Measurements from ENCODE around the gene EGFLAM.

EGFLAM gene

DNA sequence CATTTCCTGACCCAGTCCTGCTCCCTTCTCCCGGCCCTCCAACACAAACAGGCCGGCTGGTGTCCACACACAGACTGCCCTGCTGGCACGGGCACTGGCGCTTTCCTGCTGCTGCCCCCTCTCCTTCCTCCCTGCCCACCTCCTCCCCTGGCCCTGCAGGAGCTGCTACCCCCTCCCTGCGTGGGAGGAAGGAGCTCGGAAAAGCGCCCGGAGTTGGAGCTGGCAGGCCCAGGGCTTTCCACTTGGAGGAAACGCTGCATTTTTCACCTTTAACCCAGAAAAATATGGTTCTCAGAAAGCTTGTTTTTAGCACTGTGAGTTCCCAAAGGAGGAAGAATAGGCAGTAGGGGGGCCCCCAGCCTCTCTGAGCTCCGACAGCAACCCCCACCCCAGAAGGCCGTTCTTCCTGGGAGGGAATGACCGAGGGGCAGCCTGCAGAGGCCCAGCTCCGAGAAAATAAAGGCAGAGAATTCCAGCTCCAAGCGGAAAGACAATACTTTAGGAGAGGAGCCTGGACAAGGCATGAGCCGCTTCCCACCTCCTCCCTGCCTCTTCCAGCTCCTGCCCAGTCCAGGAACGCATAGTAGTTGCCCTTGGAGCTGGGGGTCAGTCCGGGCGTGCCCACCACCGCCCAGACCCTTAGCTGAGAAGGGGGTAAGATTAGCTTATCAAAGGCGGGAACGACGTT lies 209.1 kb downstream of the EGFLAM start:
- peak overlapping the region; percentile 50 for H4K8ac ChIP-seq (ENCODE audit: low read depth, low read length)
- H2AK5ac ChIP-seq (ENCODE audit: low read length), result no peak overlapping the region
- H3K27me3 ChIP-seq (ENCODE audit: insufficient read depth, low read length), result no peaks in the 10 kb centered on the region
- H3K4me2 ChIP-seq (ENCODE audit: low read length), result no peak overlapping the region
- no CpG with 5 or more reads among the region's 22 CpGs for WGBS (ENCODE audit: extremely low coverage, insufficient coverage, insufficient read length)
- no peak overlapping the region for H2BK120ac ChIP-seq (ENCODE audit: insufficient read depth, low read length, poor library complexity)
- no peak overlapping the region for H3K14ac ChIP-seq (ENCODE audit: low read length)
- H2BK5ac ChIP-seq (ENCODE audit: low read depth, low read length, poor library complexity), result no peak overlapping the region
- no peak for DNase-seq
- H3K27ac ChIP-seq (ENCODE audit: low read depth, low read length), result no peak overlapping the region
- H3K36me3 ChIP-seq (ENCODE audit: control insufficient read depth in 1 of 2, insufficient read depth in 2 of 2, low read length in 2 of 2), result no peaks in the 10 kb centered on the region
- H3K4me3 ChIP-seq (ENCODE audit: low read depth, low read length), result no peak overlapping the region
- no peak overlapping the region for H3K18ac ChIP-seq (ENCODE audit: low read length)
- H3K9me3 ChIP-seq (ENCODE audit: insufficient read depth, low read depth, low read length), result peaks cover 4% of the 10 kb centered on the region
- H2AFZ ChIP-seq (ENCODE audit: insufficient read depth, low read length, poor library complexity), result no peak overlapping the region
- no peak overlapping the region for H3K9ac ChIP-seq (ENCODE audit: low read length)
- no peak overlapping the region for H4K91ac ChIP-seq (ENCODE audit: low read depth, low read length)
- no peak overlapping the region for H3K4ac ChIP-seq (ENCODE audit: low read depth, low read length)
- H3K23ac ChIP-seq (ENCODE audit: low read length), result no peak overlapping the region
- peaks cover 7 to 9% of the 10 kb centered on the region in 2 experiments for H3K4me1 ChIP-seq (ENCODE audit: control insufficient read depth in 1 of 2, insufficient read depth in 2 of 2, low read length in 2 of 2)
- peak overlapping the region; percentile 29 for H2BK12ac ChIP-seq (ENCODE audit: low read length)
- H3K79me1 ChIP-seq (ENCODE audit: low read length), result peaks cover 4% of the 10 kb centered on the region
- no peak overlapping the region for H4K12ac ChIP-seq (ENCODE audit: low read depth, low read length)
- peaks cover 2% of the 10 kb centered on the region for H3K79me2 ChIP-seq (ENCODE audit: control insufficient read depth, insufficient read depth, low read length, poor library complexity)

DNA sequence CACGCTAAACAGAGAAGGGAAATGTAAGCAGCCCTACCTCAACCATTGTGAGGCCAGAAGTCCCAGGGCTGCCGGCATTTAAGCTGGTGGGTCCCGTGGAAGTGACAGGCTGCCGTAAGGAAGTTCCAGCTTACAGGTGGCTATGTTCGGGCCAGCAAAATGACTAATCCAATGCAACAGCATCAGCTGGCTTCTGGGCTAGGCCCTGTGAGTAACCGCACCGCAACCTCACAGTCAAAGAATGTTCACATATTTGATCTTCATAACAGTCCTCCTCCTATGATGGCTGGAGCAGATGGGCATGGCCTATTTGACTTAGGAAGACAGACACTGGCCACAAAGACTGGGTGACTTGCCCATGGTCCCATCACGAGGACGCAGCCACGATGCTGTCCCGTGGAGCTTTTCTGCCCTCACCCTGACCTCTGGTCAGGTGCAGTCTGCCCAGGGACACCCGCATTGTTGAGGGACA lies 209.9 kb downstream of the EGFLAM start:
- no peaks in the 10 kb centered on the region for H3K27me3 ChIP-seq (ENCODE audit: insufficient read depth, low read length)
- no peak overlapping the region for H4K8ac ChIP-seq (ENCODE audit: low read depth, low read length)
- no CpG with 5 or more reads among the region's 12 CpGs for WGBS (ENCODE audit: extremely low coverage, insufficient coverage, insufficient read length)
- H2BK5ac ChIP-seq (ENCODE audit: low read depth, low read length, poor library complexity), result no peak overlapping the region
- H3K79me2 ChIP-seq (ENCODE audit: control insufficient read depth, insufficient read depth, low read length, poor library complexity), result peaks cover 2% of the 10 kb centered on the region
- peaks cover 7 to 9% of the 10 kb centered on the region in 2 experiments for H3K4me1 ChIP-seq (ENCODE audit: control insufficient read depth in 1 of 2, insufficient read depth in 2 of 2, low read length in 2 of 2)
- no peak overlapping the region for H3K4me3 ChIP-seq (ENCODE audit: low read depth, low read length)
- no peak overlapping the region for H2BK120ac ChIP-seq (ENCODE audit: insufficient read depth, low read length, poor library complexity)
- H3K18ac ChIP-seq (ENCODE audit: low read length), result no peak overlapping the region
- no peak overlapping the region for H3K14ac ChIP-seq (ENCODE audit: low read length)
- no peak overlapping the region for H3K27ac ChIP-seq (ENCODE audit: low read depth, low read length)
- H3K36me3 ChIP-seq (ENCODE audit: control insufficient read depth in 1 of 2, insufficient read depth in 2 of 2, low read length in 2 of 2), result no peaks in the 10 kb centered on the region
- H4K91ac ChIP-seq (ENCODE audit: low read depth, low read length), result no peak overlapping the region
- H2AFZ ChIP-seq (ENCODE audit: insufficient read depth, low read length, poor library complexity), result no peak overlapping the region
- H4K12ac ChIP-seq (ENCODE audit: low read depth, low read length), result no peak overlapping the region
- no peak overlapping the region for H3K4ac ChIP-seq (ENCODE audit: low read depth, low read length)
- H3K79me1 ChIP-seq (ENCODE audit: low read length), result peaks cover 4% of the 10 kb centered on the region
- H3K9me3 ChIP-seq (ENCODE audit: insufficient read depth, low read depth, low read length), result peaks cover 4% of the 10 kb centered on the region
- no peak overlapping the region for H3K9ac ChIP-seq (ENCODE audit: low read length)
- DNase-seq, result peak; percentile 41 to 57
- H3K23ac ChIP-seq (ENCODE audit: low read length), result no peak overlapping the region
- H3K4me2 ChIP-seq (ENCODE audit: low read length), result no peak overlapping the region
- H2AK5ac ChIP-seq (ENCODE audit: low read length), result no peak overlapping the region
- no peak overlapping the region for H2BK12ac ChIP-seq (ENCODE audit: low read length)

DNA sequence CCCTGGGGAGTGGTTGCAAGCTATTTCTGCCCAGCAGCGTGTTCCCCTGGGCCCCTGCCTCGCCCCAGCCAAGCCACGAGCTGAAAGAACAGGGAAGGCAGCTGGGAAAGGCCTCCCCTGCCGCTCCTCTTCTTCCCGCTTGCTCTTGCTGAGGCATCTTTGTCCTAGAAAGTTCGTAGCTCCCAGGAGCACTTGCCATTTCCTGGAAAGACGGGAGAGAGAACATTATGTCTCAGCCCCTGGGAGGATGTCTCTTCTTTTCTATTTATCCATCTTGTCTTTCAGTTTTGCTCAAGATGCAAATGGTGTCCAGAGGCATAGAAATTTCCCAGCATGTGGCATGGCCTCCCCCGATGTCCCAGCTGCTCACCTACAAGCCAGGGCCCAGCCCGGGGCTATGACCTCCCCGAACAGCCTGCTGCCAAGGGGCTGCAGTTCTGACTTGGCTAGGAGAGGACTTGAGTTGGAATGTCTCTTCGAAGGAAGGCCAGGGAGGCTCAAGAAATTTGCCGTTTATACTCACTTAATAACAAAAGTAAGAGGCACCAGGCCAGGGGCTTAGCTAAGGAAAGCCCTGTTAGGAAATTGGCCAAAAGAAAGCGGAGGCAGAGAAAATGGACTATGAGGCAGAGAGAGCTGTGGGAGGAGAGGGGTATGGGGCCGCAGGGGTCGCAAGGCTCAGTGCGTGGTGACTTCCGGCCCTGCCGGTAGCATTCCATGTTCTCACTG lies 210.8 kb downstream of the EGFLAM start:
- WGBS (ENCODE audit: extremely low coverage, insufficient coverage, insufficient read length), result no CpG with 5 or more reads among the region's 18 CpGs
- H3K14ac ChIP-seq (ENCODE audit: low read length), result no peak overlapping the region

DNA sequence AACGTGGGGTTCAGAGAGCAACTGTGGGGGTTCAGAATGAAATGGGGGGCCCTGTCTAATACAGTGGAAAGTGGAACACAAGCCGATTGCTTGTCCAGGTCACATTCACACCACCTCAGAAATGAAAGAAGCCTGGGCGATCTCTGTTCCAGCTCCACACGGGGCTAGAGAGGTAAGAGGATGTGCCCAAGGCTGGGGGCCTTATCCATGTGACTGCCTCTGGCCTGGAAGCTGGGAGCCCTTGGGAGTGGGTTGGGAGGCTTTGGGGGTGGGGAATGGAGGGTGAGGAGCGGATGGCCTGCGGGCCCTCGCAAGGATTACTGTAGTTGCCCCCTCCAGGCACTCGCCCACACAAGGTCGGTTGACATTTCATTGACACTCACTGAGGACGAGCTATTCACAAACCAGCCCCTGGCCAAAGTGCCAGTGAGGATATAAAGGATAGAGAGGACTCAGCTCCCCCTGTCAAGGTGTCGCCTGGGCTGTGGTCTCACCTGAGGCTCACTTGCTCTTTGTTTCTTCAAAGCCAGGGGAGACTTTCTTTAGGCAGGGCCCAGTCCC lies 211.4 kb downstream of the EGFLAM start:
- Histone ChIP-seq H2BK12ac (ENCODE audit: low read length) (no peak overlapping the region), H3K18ac (ENCODE audit: low read length) (no peak overlapping the region), H2AK5ac (ENCODE audit: low read length) (no peak overlapping the region), H3K23ac (ENCODE audit: low read length) (no peak overlapping the region), H3K27me3 (ENCODE audit: insufficient read depth, low read length) (no peaks in the 10 kb centered on the region), H4K8ac (ENCODE audit: low read depth, low read length) (no peak overlapping the region), H3K9ac (ENCODE audit: low read length) (no peak overlapping the region), H2BK5ac (ENCODE audit: low read depth, low read length, poor library complexity) (no peak overlapping the region), H3K14ac (ENCODE audit: low read length) (no peak overlapping the region), H3K4me3 (ENCODE audit: low read depth, low read length) (no peak overlapping the region), H3K4ac (ENCODE audit: low read depth, low read length) (no peak overlapping the region), H4K12ac (ENCODE audit: low read depth, low read length) (no peak overlapping the region), H4K91ac (ENCODE audit: low read depth, low read length) (no peak overlapping the region), H3K4me2 (ENCODE audit: low read length) (no peak overlapping the region), H3K79me2 (ENCODE audit: control insufficient read depth, insufficient read depth, low read length, poor library complexity) (peaks cover 2% of the 10 kb centered on the region), H3K27ac (ENCODE audit: low read depth, low read length) (no peak overlapping the region), H3K4me1 (ENCODE audit: control insufficient read depth in 1 of 2, insufficient read depth in 2 of 2, low read length in 2 of 2) (peaks cover 2 to 3% of the 10 kb centered on the region in 2 experiments), H3K9me3 (ENCODE audit: insufficient read depth, low read depth, low read length) (peaks cover 4% of the 10 kb centered on the region), H3K36me3 (ENCODE audit: control insufficient read depth in 1 of 2, insufficient read depth in 2 of 2, low read length in 2 of 2) (no peaks in the 10 kb centered on the region), H2BK120ac (ENCODE audit: insufficient read depth, low read length, poor library complexity) (no peak overlapping the region), H2AFZ (ENCODE audit: insufficient read depth, low read length, poor library complexity) (no peak overlapping the region), H3K79me1 (ENCODE audit: low read length) (peaks cover 4% of the 10 kb centered on the region)
- no peak for DNase-seq
- no CpG with 5 or more reads among the region's 11 CpGs for WGBS (ENCODE audit: extremely low coverage, insufficient coverage, insufficient read length)

More for the DNA sequence above, 210.8 kb downstream of the EGFLAM start:
- H3K27me3 ChIP-seq (ENCODE audit: insufficient read depth, low read length), result no peaks in the 10 kb centered on the region
- H4K8ac ChIP-seq (ENCODE audit: low read depth, low read length), result no peak overlapping the region
- H2AFZ ChIP-seq (ENCODE audit: insufficient read depth, low read length, poor library complexity), result no peak overlapping the region
- no peaks in the 10 kb centered on the region for H3K36me3 ChIP-seq (ENCODE audit: control insufficient read depth in 1 of 2, insufficient read depth in 2 of 2, low read length in 2 of 2)
- H2BK120ac ChIP-seq (ENCODE audit: insufficient read depth, low read length, poor library complexity), result no peak overlapping the region
- peaks cover 2 to 3% of the 10 kb centered on the region in 2 experiments for H3K4me1 ChIP-seq (ENCODE audit: control insufficient read depth in 1 of 2, insufficient read depth in 2 of 2, low read length in 2 of 2)
- H4K91ac ChIP-seq (ENCODE audit: low read depth, low read length), result no peak overlapping the region
- no peak overlapping the region for H2AK5ac ChIP-seq (ENCODE audit: low read length)
- H2BK12ac ChIP-seq (ENCODE audit: low read length), result no peak overlapping the region
- peaks cover 4% of the 10 kb centered on the region for H3K79me1 ChIP-seq (ENCODE audit: low read length)
- no peak overlapping the region for H3K4ac ChIP-seq (ENCODE audit: low read depth, low read length)
- H3K79me2 ChIP-seq (ENCODE audit: control insufficient read depth, insufficient read depth, low read length, poor library complexity), result peaks cover 2% of the 10 kb centered on the region
- H3K18ac ChIP-seq (ENCODE audit: low read length), result no peak overlapping the region
- no peak overlapping the region for H3K4me2 ChIP-seq (ENCODE audit: low read length)
- no peak overlapping the region for H3K9ac ChIP-seq (ENCODE audit: low read length)
- peaks cover 4% of the 10 kb centered on the region for H3K9me3 ChIP-seq (ENCODE audit: insufficient read depth, low read depth, low read length)
- DNase-seq, result no peak
- H3K23ac ChIP-seq (ENCODE audit: low read length), result no peak overlapping the region
- no peak overlapping the region for H4K12ac ChIP-seq (ENCODE audit: low read depth, low read length)
- H3K27ac ChIP-seq (ENCODE audit: low read depth, low read length), result no peak overlapping the region
- H2BK5ac ChIP-seq (ENCODE audit: low read depth, low read length, poor library complexity), result no peak overlapping the region
- no peak overlapping the region for H3K4me3 ChIP-seq (ENCODE audit: low read depth, low read length)
